Measurements from ENCODE around the gene MEPE. TPM values are rescaled to one million over a fixed set of nuclear protein-coding genes. Genes with fewer than 3 reads are reported as not detected.

MEPE gene
- total RNA-seq, 1 donor from 2014 or later, result not detected

DNA sequence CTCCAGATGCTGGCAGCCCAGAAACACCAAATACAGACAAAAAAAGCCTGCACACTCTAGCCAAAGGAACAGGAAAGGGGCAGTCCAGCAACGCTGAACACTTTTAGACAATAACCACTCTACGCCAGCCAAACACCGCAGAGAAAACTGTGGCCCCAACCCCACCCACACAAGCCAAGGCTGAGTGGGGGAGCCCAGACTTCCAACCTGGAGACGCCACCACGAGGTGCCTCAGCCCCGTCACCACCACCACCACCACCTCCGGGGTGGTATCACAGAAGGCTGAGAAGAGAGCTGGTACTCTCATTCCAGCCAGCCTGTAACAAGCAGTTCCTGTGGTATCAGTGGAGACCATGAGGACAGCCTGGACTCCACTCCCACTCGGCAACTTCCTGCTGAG, 22.8 kb downstream of the MEPE start:
- no peaks in the 10 kb centered on the region for H3K27me3 ChIP-seq (ENCODE audit: low read depth)
- TF ChIP-seq, protein P1, sequence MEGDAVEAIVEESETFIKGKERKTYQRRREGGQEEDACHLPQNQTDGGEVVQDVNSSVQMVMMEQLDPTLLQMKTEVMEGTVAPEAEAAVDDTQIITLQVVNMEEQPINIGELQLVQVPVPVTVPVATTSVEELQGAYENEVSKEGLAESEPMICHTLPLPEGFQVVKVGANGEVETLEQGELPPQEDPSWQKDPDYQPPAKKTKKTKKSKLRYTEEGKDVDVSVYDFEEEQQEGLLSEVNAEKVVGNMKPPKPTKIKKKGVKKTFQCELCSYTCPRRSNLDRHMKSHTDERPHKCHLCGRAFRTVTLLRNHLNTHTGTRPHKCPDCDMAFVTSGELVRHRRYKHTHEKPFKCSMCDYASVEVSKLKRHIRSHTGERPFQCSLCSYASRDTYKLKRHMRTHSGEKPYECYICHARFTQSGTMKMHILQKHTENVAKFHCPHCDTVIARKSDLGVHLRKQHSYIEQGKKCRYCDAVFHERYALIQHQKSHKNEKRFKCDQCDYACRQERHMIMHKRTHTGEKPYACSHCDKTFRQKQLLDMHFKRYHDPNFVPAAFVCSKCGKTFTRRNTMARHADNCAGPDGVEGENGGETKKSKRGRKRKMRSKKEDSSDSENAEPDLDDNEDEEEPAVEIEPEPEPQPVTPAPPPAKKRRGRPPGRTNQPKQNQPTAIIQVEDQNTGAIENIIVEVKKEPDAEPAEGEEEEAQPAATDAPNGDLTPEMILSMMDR (IDR thresholded peaks at IDR 0.05; ENCODE audit: borderline replicate concordance), result no peak
- DNase-seq, result no peak
- H3K27ac ChIP-seq (replicated peaks), result no peak overlapping the region
- no peaks in the 10 kb centered on the region for H3K36me3 ChIP-seq
- no peaks in the 10 kb centered on the region for H3K9me3 ChIP-seq (replicated peaks)
- no peak overlapping the region for H3K4me3 ChIP-seq
- intact Hi-C loops (cut with micrococcal nuclease), result no loop called here
- no peaks in the 10 kb centered on the region for H3K4me1 ChIP-seq

GRCh38 chr4:87856816-87857215, 24.0 kb downstream of the MEPE start:
- no peaks in the 10 kb centered on the region for H3K27me3 ChIP-seq (ENCODE audit: low read depth)
- H3K4me3 ChIP-seq, result no peak overlapping the region
- H3K36me3 ChIP-seq, result no peaks in the 10 kb centered on the region
- H3K4me1 ChIP-seq, result no peaks in the 10 kb centered on the region
- H3K27ac ChIP-seq (replicated peaks), result no peak overlapping the region
- no peaks in the 10 kb centered on the region for H3K9me3 ChIP-seq (replicated peaks)
- TF ChIP-seq, protein P1 (IDR thresholded peaks at IDR 0.05; ENCODE audit: borderline replicate concordance), result no peak
- no peak for DNase-seq
- intact Hi-C loops (cut with micrococcal nuclease), result no loop called here

- Histone ChIP-seq H3K27ac (replicated peaks) (no peak overlapping the region), H3K9me3 (replicated peaks) (no peaks in the 10 kb centered on the region), H3K27me3 (ENCODE audit: low read depth) (no peaks in the 10 kb centered on the region), H3K36me3 (no peaks in the 10 kb centered on the region), H3K4me3 (no peak overlapping the region), H3K4me1 (no peaks in the 10 kb centered on the region)
- TF ChIP-seq, protein P1 (IDR thresholded peaks at IDR 0.05; ENCODE audit: borderline replicate concordance), result no peak
- intact Hi-C loops (cut with micrococcal nuclease), result no loop called here
- no peak for DNase-seq
These were observed 25.0 kb downstream of the MEPE start for GRCh38 chr4:87857789-87858188.

GRCh38 chr4:87862236-87862635, 29.5 kb downstream of the MEPE start:
- H3K27ac ChIP-seq (replicated peaks), result no peak overlapping the region
- peaks cover 14% of the 10 kb centered on the region for H3K4me1 ChIP-seq
- no peaks in the 10 kb centered on the region for H3K9me3 ChIP-seq (replicated peaks)
- H3K27me3 ChIP-seq (ENCODE audit: low read depth), result no peaks in the 10 kb centered on the region
- TF ChIP-seq, protein P1 (IDR thresholded peaks at IDR 0.05; ENCODE audit: borderline replicate concordance), result no peak
- no peaks in the 10 kb centered on the region for H3K36me3 ChIP-seq
- H3K4me3 ChIP-seq, result no peak overlapping the region
- DNase-seq, result no peak
- intact Hi-C loops (cut with micrococcal nuclease), result no loop called here

- Histone ChIP-seq H3K9me3 (replicated peaks) (no peaks in the 10 kb centered on the region), H3K27ac (replicated peaks) (no peak overlapping the region), H3K4me3 (no peak overlapping the region), H3K36me3 (no peaks in the 10 kb centered on the region), H3K27me3 (ENCODE audit: low read depth) (no peaks in the 10 kb centered on the region), H3K4me1 (peaks cover 14% of the 10 kb centered on the region)
- intact Hi-C loops (cut with micrococcal nuclease), result no loop called here
- TF ChIP-seq, protein P1 (IDR thresholded peaks at IDR 0.05; ENCODE audit: borderline replicate concordance), result no peak
- no peak for DNase-seq
These were observed 30.7 kb downstream of the MEPE start for GRCh38 chr4:87863486-87863885.

DNA sequence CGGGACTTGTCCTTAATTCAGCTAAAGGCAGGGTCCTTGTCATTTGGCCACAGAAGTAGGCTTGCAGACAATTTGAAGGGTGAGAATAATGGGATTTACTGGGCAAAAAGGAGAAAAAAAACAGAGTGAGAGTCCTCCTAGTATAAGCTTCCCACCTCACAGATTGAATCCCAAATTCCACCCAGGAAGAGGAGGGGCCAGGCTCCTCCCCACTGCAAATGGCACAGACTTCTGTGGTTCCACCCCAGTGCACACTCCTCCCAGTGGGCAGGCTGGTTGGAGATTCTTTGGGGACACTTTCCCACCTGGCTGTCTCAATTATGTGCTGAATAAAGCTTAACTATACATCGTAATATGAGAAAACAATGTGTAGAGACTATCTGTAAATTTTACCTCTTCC, 31.6 kb downstream of the MEPE start:
- Histone ChIP-seq H3K27ac (replicated peaks) (no peak overlapping the region), H3K27me3 (ENCODE audit: low read depth) (no peaks in the 10 kb centered on the region)

More for the DNA sequence above, 31.6 kb downstream of the MEPE start:
- intact Hi-C loops (cut with micrococcal nuclease), result no loop called here
- TF ChIP-seq, protein P1 (IDR thresholded peaks at IDR 0.05; ENCODE audit: borderline replicate concordance), result no peak
- no peak overlapping the region for H3K4me3 ChIP-seq
- H3K4me1 ChIP-seq, result peaks cover 14% of the 10 kb centered on the region
- no peak for DNase-seq
- H3K36me3 ChIP-seq, result no peaks in the 10 kb centered on the region
- H3K9me3 ChIP-seq (replicated peaks), result no peaks in the 10 kb centered on the region
